HepG2 (cell line): Measurements from ENCODE around the gene PLA2G4F. TPM values are rescaled to one million over a fixed set of nuclear protein-coding genes. Genes with fewer than 3 reads are reported as not detected.

Experiments used
- ATAC-seq: fragments of 200-7000 bp; cut with Tn5 transposase; 3 replicates; pipeline ENCODE4 v1.9.1; 2020; ENCODE audit warnings: mild to moderate bottlenecking, moderate library complexity
- BruUV-seq: library from RNA; stranded (reverse); fragments of 400-500 nt; replicated peaks from 2 replicates; lab custom pipeline; 2021; lab: Mats Ljungman, UMichigan
- CTCF ChIA-PET: fragments of 300-600 bp; formaldehyde crosslinking; extraction: SDS; loops from one replicate; lab custom pipeline; 2021; ENCODE audit warnings: low total read pairs, inconsistent platforms, low intra/inter-chr PET ratio; lab: Yijun Ruan, JAX
- POLR2A ChIA-PET: fragments of 350-600 bp; sonication (Branson Sonifier 250); formaldehyde crosslinking; loops from one replicate; lab custom pipeline; 2020; ENCODE audit warnings: antibody characterized with exemption, inconsistent platforms; lab: Yijun Ruan, JAX
- DNase-seq: peaks from one replicate; pipeline ENCODE4 v3.0.0-alpha.2; 2015; ENCODE audit warnings: low spot score
- FAIRE-seq: peaks from 3 replicates; lab custom pipeline; 2011; peaks lifted over from hg19 to GRCh38; lab: Jason Lieb, UNC
- H2AFZ ChIP-seq: one replicate; pipeline ENCODE4 v1.6.1; 2011; ENCODE audit warnings: low read length, inconsistent platforms
- H3K27ac ChIP-seq: fragments of 300-600 bp; 3 replicates; pipeline ENCODE4 v1.8.0; 2011; ENCODE audit warnings: mixed run types, mild to moderate bottlenecking, mixed read lengths, low read length, inconsistent platforms; ENCODE audit not compliant: insufficient read depth; ENCODE audit errors: extremely low read length
- H3K27me3 ChIP-seq, 2 experiments: fragments of 200-600 bp in 1 of 2; 2 replicates in 1 of 2; 3 replicates in 1 of 2; pipeline versions ENCODE4 v1.6.0 to v1.8.0; 2011; ENCODE audit warnings: low read length in 2 of 2, mild to moderate bottlenecking in 2 of 2, moderate library complexity in 2 of 2, inconsistent platforms in 1 of 2; ENCODE audit not compliant: insufficient read depth in 2 of 2, control insufficient read depth in 1 of 2
- H3K36me3 ChIP-seq, 2 experiments: fragments of 200-600 bp in 1 of 2; replicated peaks in 1 of 2; 2 replicates in 1 of 2; 3 replicates in 1 of 2; pipeline versions ENCODE4 v1.5.1 to v1.8.0; 2011; ENCODE audit warnings: low read length in 2 of 2, inconsistent platforms in 1 of 2; ENCODE audit not compliant: insufficient read depth in 2 of 2, control insufficient read depth in 1 of 2
- H3K4me1 ChIP-seq: 2 replicates; pipeline ENCODE4 v1.5.1; 2012; ENCODE audit warnings: low read length, inconsistent platforms; ENCODE audit not compliant: insufficient read depth
- H3K4me2 ChIP-seq: 2 replicates; pipeline ENCODE4 v1.6.0; 2011; ENCODE audit warnings: low read depth, low read length, inconsistent platforms
- H3K4me3 ChIP-seq, 3 experiments: fragments of 200-600 bp in 1 of 3; sonication (generic), shearing (Covaris generic) in 1 of 3; replicated peaks in 1 of 3; 2 replicates each; pipeline ENCODE4 v1.5.1; 2011 to 2016; ENCODE audit warnings: low read length in 3 of 3, inconsistent platforms in 2 of 3, low read depth in 2 of 3, mild to moderate bottlenecking in 2 of 3, control low read depth in 1 of 3, mixed read lengths in 1 of 3; ENCODE audit not compliant: insufficient read depth in 1 of 3
- H3K79me2 ChIP-seq: one replicate; pipeline ENCODE4 v1.6.1; 2011; ENCODE audit warnings: low read length, inconsistent platforms; ENCODE audit not compliant: insufficient read depth
- H3K9ac ChIP-seq: 2 replicates; pipeline ENCODE4 v1.6.0; 2011; ENCODE audit warnings: mild to moderate bottlenecking, low read depth, low read length, inconsistent platforms; ENCODE audit not compliant: insufficient read depth
- H3K9me3 ChIP-seq: 2 replicates; pipeline ENCODE4 v1.5.1; 2012; ENCODE audit warnings: mild to moderate bottlenecking, low read length
- H4K20me1 ChIP-seq: 2 replicates; pipeline ENCODE4 v1.6.0; 2011; ENCODE audit warnings: inconsistent platforms, mild to moderate bottlenecking, low read length, moderate library complexity; ENCODE audit not compliant: insufficient read depth
- BHLHE40 ChIP-seq: IDR thresholded peaks from 2 replicates; pipeline ENCODE4 v1.6.1; 2011; ENCODE audit warnings: low read length, improper control_type of control experiment
- CENPBD1 ChIP-seq: sonication (generic); formaldehyde crosslinking; IDR thresholded peaks from 2 replicates; pipeline ENCODE4 v1.8.0; 2022; ENCODE audit warnings: missing genetic modification reagents, low read depth, mild to moderate bottlenecking, borderline replicate concordance
- EZH2 ChIP-seq: conservative IDR thresholded peaks from 2 replicates; pipeline ENCODE4 v1.6.1; 2012; ENCODE audit warnings: mild to moderate bottlenecking, low read depth, low read length, moderate library complexity
- GTF3A ChIP-seq: sonication (generic); formaldehyde crosslinking; conservative IDR thresholded peaks from 2 replicates; pipeline ENCODE4 v1.4.0; 2020; ENCODE audit warnings: mild to moderate bottlenecking, missing genetic modification reagents
- HOXA7 ChIP-seq: sonication (generic); formaldehyde crosslinking; IDR thresholded peaks from 2 replicates; pipeline ENCODE4 v1.8.1; 2022; ENCODE audit warnings: mild to moderate bottlenecking, missing genetic modification reagents, moderate library complexity
- LCORL ChIP-seq, 2 experiments: fragments of 450-650 bp in 1 of 2; sonication (generic) in 1 of 2; formaldehyde crosslinking in 1 of 2; IDR thresholded peaks; 2 replicates each; pipeline versions ENCODE4 v1.5.0 to v1.6.1; 2017 to 2020; ENCODE audit warnings: antibody characterized with exemption in 1 of 2, missing genetic modification reagents in 1 of 2
- MXD1 ChIP-seq: sonication (generic); formaldehyde crosslinking; IDR thresholded peaks from 2 replicates; pipeline ENCODE4 v1.4.0; 2020; ENCODE audit warnings: mild to moderate bottlenecking, missing genetic modification reagents
- NCOA5 ChIP-seq: sonication (generic); formaldehyde crosslinking; IDR thresholded peaks from 2 replicates; pipeline ENCODE4 v1.4.0; 2020; ENCODE audit warnings: missing genetic modification reagents
- SP2 ChIP-seq: sonication (generic); formaldehyde crosslinking; IDR thresholded peaks from 2 replicates; pipeline ENCODE4 v1.5.1; 2020; ENCODE audit warnings: mild to moderate bottlenecking, missing genetic modification reagents
- TARDBP ChIP-seq: sonication (generic); formaldehyde crosslinking; IDR thresholded peaks from 2 replicates; pipeline ENCODE4 v1.8.0; 2022; ENCODE audit warnings: mild to moderate bottlenecking, missing genetic modification reagents
- U2AF1 ChIP-seq: fragments of 200-400 bp; formaldehyde crosslinking; optimal IDR thresholded peaks from 2 replicates; pipeline ENCODE3; 2017; ENCODE audit warnings: mild to moderate bottlenecking, low read depth, low read length
- ZBTB40 ChIP-seq, 2 experiments: fragments of 450-650 bp in 1 of 2; sonication (generic) in 1 of 2; formaldehyde crosslinking in 1 of 2; IDR thresholded peaks; 2 replicates each; pipeline versions ENCODE4 v1.6.1 to v1.8.0; 2016 to 2022; ENCODE audit warnings: antibody characterized with exemption in 1 of 2, mild to moderate bottlenecking in 1 of 2, missing genetic modification reagents in 1 of 2
- ZNF263 ChIP-seq: sonication (generic); formaldehyde crosslinking; IDR thresholded peaks from 2 replicates; pipeline ENCODE4 v1.4.0; 2020; ENCODE audit warnings: missing genetic modification reagents
- ZNF563 ChIP-seq: sonication (generic); formaldehyde crosslinking; IDR thresholded peaks from 2 replicates; pipeline ENCODE4 v1.8.0; 2022; ENCODE audit warnings: mild to moderate bottlenecking, moderate library complexity, missing genetic modification reagents
- ZNF569 ChIP-seq: sonication (generic); formaldehyde crosslinking; IDR thresholded peaks from 2 replicates; pipeline ENCODE4 v1.5.0; 2020; ENCODE audit warnings: mild to moderate bottlenecking, missing genetic modification reagents, moderate library complexity, borderline replicate concordance
- ZNF616 ChIP-seq: sonication (generic); formaldehyde crosslinking; IDR thresholded peaks from 2 replicates; pipeline ENCODE4 v1.5.0; 2020; ENCODE audit warnings: low read depth, mild to moderate bottlenecking, missing genetic modification reagents
- in situ Hi-C: cut with HindIII; loops from 2 replicates; pipeline ENCODE4 v1.10.0; 2017; ENCODE audit warnings: low pct_unique_long_range_greater_than_20kb; ENCODE audit not compliant: extremely low pct_ligation_motif_present
- intact Hi-C: fragments of 100-400 bp; cut with micrococcal nuclease; formaldehyde crosslinking; loops from one replicate; pipeline ENCODE4 v1.10.0; 2022; ENCODE audit not compliant: unreplicated experiment
- polyA plus RNA-seq, 8 experiments: library from polyadenylated mRNA; depleted of rRNA in 3 of 8; stranded (reverse) in 7 of 8; unstranded in 1 of 8; fragments of >200 nt; fragmentation: Illumina TruSeq in 4 of 8; extraction: Trizol in 4 of 8; gene quantifications; 2 replicates each; pipeline versions ENCODE4 v1.2.1 to v1.2.3, GENCODE V29; 2011 to 2016; ENCODE audit warnings: low read depth in 4 of 8, missing spikeins in 1 of 8, mixed read lengths in 1 of 8; ENCODE audit not compliant: insufficient read depth in 1 of 8
- total RNA-seq, 5 experiments: library from RNA; depleted of rRNA; stranded (reverse); fragments of >200 nt; fragmentation: Illumina TruSeq; extraction: Trizol; gene quantifications; 2 replicates each; pipeline ENCODE4 v1.2.3, GENCODE V29; 2016; ENCODE audit warnings: low read depth in 1 of 5

The PLA2G4F gene
- total and polyA plus RNA-seq, 2 of the 13 experiments (the other 11 are each of a cell fraction or from before 2014, with no cell fraction given) = 0.07 TPM; not detected in 1

- no peak for TF ChIP-seq BHLHE40
- no peak for TF ChIP-seq HOXA7
- TF ChIP-seq ZBTB40 (IDR thresholded peaks at IDR 0.05) = no peak
- TF ChIP-seq ZBTB40 (CRISPR knock-in tag; IDR thresholded peaks at IDR 0.05) = no peak
- TF ChIP-seq ZNF569 (CRISPR knock-in tag) = no peak
- TF ChIP-seq U2AF1 = no peak
- no peak for TF ChIP-seq ZNF263 (CRISPR knock-in tag)
- TF ChIP-seq EZH2 = no peak
- no peak for TF ChIP-seq LCORL (IDR thresholded peaks at IDR 0.05)
- TF ChIP-seq LCORL (CRISPR knock-in tag; IDR thresholded peaks at IDR 0.05) = no peak
- no peak for TF ChIP-seq TARDBP
- no peak for TF ChIP-seq GTF3A (CRISPR knock-in tag)
- no peak for TF ChIP-seq SP2 (CRISPR knock-in tag)
- TF ChIP-seq NCOA5 = no peak
- no peak for TF ChIP-seq CENPBD1 (CRISPR knock-in tag)
- no peak for TF ChIP-seq ZNF563 (CRISPR knock-in tag)
- no peak for TF ChIP-seq MXD1 (CRISPR knock-in tag)
- TF ChIP-seq ZNF616 (CRISPR knock-in tag) = no peak
- TF ChIP-seq, all 625 proteins: peak for 0
- no peaks in the 10 kb centered on the region for H3K36me3 ChIP-seq
- ChIA-PET CTCF (no interaction called here), POLR2A (no interaction called here)
- in situ Hi-C loops (no loop called here), intact Hi-C loops (no loop called here)
- BruUV-seq = no TSS peak
- peaks cover 28% of the 10 kb centered on the region for H3K4me1 ChIP-seq
- no peak overlapping the region for H3K4me2 ChIP-seq
- no peak for FAIRE-seq
- H3K27me3 ChIP-seq = peaks cover 0 to 11% of the 10 kb centered on the region in 2 experiments; a peak in 4 of 5 replicates
- H2AFZ ChIP-seq = no peak overlapping the region
- no peak for ATAC-seq
- DNase-seq = no peak
- H3K9me3 ChIP-seq = no peaks in the 10 kb centered on the region
- no peak overlapping the region for H3K27ac ChIP-seq
- H3K9ac ChIP-seq = no peak overlapping the region
- no peak overlapping the region for H3K4me3 ChIP-seq
- no peaks in the 10 kb centered on the region for H3K79me2 ChIP-seq
- H4K20me1 ChIP-seq = no peaks in the 10 kb centered on the region
These were observed 48.2 kb downstream of the PLA2G4F start for GRCh38 chr15:42108189-42108588.
